Endothelial cell (in vitro differentiated cells): ENCODE data around the gene DCT. TPM values are rescaled to one million over a fixed set of nuclear protein-coding genes. Genes with fewer than 3 reads are reported as not detected.

Source experiments
- DNase-seq: peaks from one replicate; pipeline ENCODE4 v3.0.0; 2021; ENCODE audit warnings: low spot score
- H3K27ac Mint-ChIP-seq: one replicate; pipeline ENCODE4 v1.8.0; 2021; ENCODE audit warnings: mixed read lengths, inconsistent platforms; ENCODE audit not compliant: unreplicated experiment
- H3K27me3 Mint-ChIP-seq: one replicate; pipeline ENCODE4 v1.8.0; 2021; ENCODE audit warnings: mild to moderate bottlenecking, moderate library complexity, mixed read lengths, inconsistent platforms; ENCODE audit not compliant: unreplicated experiment
- H3K36me3 Mint-ChIP-seq: one replicate; pipeline ENCODE4 v1.8.0; 2021; ENCODE audit warnings: mild to moderate bottlenecking, low read depth, mixed read lengths, inconsistent platforms; ENCODE audit not compliant: unreplicated experiment
- H3K4me1 Mint-ChIP-seq: one replicate; pipeline ENCODE4 v1.8.0; 2021; ENCODE audit warnings: mild to moderate bottlenecking, mixed read lengths, inconsistent platforms; ENCODE audit not compliant: unreplicated experiment
- H3K4me3 Mint-ChIP-seq: one replicate; pipeline ENCODE4 v1.8.0; 2021; ENCODE audit warnings: mild to moderate bottlenecking, mixed read lengths, inconsistent platforms; ENCODE audit not compliant: unreplicated experiment
- H3K9me3 Mint-ChIP-seq: one replicate; pipeline ENCODE4 v1.8.0; 2021; ENCODE audit warnings: mixed read lengths, inconsistent platforms; ENCODE audit not compliant: unreplicated experiment
- CTCF ChIP-seq: fragments of 200-600 bp; sonication (generic); IDR thresholded peaks from one replicate; pipeline ENCODE4 v1.5.0; 2021; ENCODE audit warnings: antibody characterized with exemption; ENCODE audit not compliant: unreplicated experiment
- total RNA-seq: library from RNA; stranded (reverse); fragmentation: NEBNext Ultra II Directional; extraction: Animal tissue kit (Norgen Biotek cat#: 25700); gene quantifications from one replicate; pipeline ENCODE4 v1.2.1, GENCODE V29; 2021; ENCODE audit not compliant: unreplicated experiment

Gene DCT
- total RNA-seq, 1 donor from 2014 or later = not detected

DNA sequence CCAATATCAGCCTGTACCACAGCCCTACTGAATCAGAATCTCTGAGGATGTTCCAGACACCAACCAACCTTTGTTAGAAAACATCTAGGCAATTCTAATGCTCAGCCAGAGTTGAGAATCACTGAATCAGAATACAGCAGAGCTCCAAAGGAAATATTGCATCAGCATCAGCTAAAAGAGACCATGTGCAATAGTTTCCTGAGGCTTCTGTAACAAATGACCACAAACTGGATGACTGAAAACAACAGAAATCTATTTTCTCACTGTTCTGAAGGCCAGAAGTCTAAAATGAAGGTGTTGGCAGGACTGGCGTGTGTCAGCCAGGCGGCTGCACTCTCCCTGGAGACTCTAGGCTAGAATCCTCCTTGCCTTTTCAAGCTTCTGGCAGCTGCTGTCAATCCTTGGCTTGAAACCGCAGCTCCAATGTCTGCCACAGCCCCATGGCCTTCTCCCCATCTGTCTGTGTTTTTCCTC, 1.2 kb upstream of the DCT start:
- no peaks in the 10 kb centered on the region for H3K27me3 Mint-ChIP-seq
- H3K4me1 Mint-ChIP-seq = no peaks in the 10 kb centered on the region
- no peak overlapping the region for H3K27ac Mint-ChIP-seq
- no peak for TF ChIP-seq CTCF
- H3K9me3 Mint-ChIP-seq = no peaks in the 10 kb centered on the region
- no peak for DNase-seq
- no peak overlapping the region for H3K4me3 Mint-ChIP-seq
- no peaks in the 10 kb centered on the region for H3K36me3 Mint-ChIP-seq

GRCh38 chr13:94478913-94479312, 569 bp downstream of the DCT start:
- H3K27me3 Mint-ChIP-seq = no peaks in the 10 kb centered on the region
- H3K4me1 Mint-ChIP-seq = no peaks in the 10 kb centered on the region
- DNase-seq = no peak
- no peak for TF ChIP-seq CTCF
- no peaks in the 10 kb centered on the region for H3K9me3 Mint-ChIP-seq
- H3K27ac Mint-ChIP-seq = no peak overlapping the region
- no peak overlapping the region for H3K4me3 Mint-ChIP-seq
- no peaks in the 10 kb centered on the region for H3K36me3 Mint-ChIP-seq

- Mint-ChIP-seq H3K4me3 (no peak overlapping the region), H3K36me3 (no peaks in the 10 kb centered on the region), H3K9me3 (no peaks in the 10 kb centered on the region), H3K4me1 (no peaks in the 10 kb centered on the region), H3K27me3 (peaks cover 1% of the 10 kb centered on the region), H3K27ac (no peak overlapping the region)
- TF ChIP-seq CTCF = no peak
- no peak for DNase-seq
Observed at GRCh38 chr13:94470126-94470525, 9.4 kb downstream of the DCT start.

GRCh38 chr13:94464771-94465170, 14.7 kb downstream of the DCT start:
- Mint-ChIP-seq H3K4me1 (no peaks in the 10 kb centered on the region), H3K36me3 (no peaks in the 10 kb centered on the region), H3K9me3 (no peaks in the 10 kb centered on the region), H3K4me3 (no peak overlapping the region), H3K27ac (no peak overlapping the region), H3K27me3 (no peaks in the 10 kb centered on the region)
- TF ChIP-seq CTCF = no peak
- DNase-seq = no peak

DNA sequence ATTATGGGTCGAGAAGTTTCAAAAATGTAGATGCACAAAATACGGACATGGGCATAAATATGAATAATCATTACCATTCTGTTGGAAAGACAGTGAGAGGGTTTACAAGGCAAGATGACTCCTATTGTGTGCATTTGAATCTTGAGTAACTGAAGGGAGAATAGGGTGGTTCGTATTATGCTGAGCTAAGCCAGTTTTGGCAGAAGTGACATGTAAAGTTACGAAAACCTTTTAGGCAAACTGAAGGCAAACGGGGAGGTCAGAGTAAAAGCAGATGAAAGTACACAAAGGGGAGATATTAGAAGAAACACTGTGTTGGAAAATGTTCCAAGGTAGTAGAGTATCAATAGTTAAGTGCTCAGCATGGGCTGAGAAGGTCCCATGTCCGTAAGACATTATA, 16.8 kb downstream of the DCT start:
- TF ChIP-seq CTCF = no peak
- Mint-ChIP-seq H3K9me3 (no peaks in the 10 kb centered on the region), H3K4me3 (no peak overlapping the region), H3K27ac (no peak overlapping the region), H3K27me3 (no peaks in the 10 kb centered on the region), H3K36me3 (no peaks in the 10 kb centered on the region), H3K4me1 (no peaks in the 10 kb centered on the region)
- no peak for DNase-seq
